ENCODE measurements around the gene IL3RA.
A peak's percentile ranks its signal among the peaks of the same experiment; 100 is the strongest.

The IL3RA gene

DNA sequence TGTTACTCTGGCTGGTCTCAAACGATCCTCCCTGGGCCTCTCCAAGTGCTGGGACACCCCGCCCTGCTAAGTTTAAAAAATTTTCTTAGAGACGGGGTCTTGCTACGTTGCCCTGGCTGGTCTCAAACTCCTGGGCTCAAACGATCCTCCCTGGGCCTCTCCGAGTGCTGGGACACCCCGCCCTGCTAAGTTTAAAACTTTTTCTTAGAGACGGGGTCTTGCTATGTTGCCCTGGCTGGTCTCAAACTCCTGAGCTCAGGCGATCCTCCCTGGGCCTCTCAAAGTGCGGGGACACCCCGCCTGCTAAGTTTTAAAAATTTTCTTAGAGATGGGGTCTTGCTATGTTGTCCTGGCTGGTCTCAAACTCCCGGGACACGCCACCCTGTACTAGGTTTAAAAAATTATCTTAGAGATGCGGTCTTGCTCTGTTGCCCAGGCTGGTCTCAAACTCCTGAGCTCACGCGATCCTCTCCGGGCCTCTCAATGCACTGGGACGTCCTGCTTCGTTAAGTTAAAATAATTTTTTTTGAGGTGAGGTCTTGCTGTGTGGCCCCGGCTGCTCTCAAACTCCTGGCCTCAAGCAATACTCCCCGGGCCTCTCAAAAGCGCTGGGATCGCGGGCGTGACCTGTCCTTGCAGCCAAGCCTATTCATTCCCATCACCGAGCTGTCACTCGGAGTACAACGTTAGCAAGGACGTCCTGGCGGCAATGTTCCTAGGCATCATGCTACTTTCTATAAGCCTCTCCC, 54.2 kb downstream of the IL3RA start:
- H3K4me3 ChIP-seq (ENCODE audit: low read depth, low read length) = peak overlapping the region; percentile 99
- in situ Hi-C loops (cut with HindIII; ENCODE audit: low sequenced_read_pairs) = no loop called here
- no peak for DNase-seq (ENCODE audit: low read depth)
- TF ChIP-seq, protein P1, sequence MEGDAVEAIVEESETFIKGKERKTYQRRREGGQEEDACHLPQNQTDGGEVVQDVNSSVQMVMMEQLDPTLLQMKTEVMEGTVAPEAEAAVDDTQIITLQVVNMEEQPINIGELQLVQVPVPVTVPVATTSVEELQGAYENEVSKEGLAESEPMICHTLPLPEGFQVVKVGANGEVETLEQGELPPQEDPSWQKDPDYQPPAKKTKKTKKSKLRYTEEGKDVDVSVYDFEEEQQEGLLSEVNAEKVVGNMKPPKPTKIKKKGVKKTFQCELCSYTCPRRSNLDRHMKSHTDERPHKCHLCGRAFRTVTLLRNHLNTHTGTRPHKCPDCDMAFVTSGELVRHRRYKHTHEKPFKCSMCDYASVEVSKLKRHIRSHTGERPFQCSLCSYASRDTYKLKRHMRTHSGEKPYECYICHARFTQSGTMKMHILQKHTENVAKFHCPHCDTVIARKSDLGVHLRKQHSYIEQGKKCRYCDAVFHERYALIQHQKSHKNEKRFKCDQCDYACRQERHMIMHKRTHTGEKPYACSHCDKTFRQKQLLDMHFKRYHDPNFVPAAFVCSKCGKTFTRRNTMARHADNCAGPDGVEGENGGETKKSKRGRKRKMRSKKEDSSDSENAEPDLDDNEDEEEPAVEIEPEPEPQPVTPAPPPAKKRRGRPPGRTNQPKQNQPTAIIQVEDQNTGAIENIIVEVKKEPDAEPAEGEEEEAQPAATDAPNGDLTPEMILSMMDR (IDR thresholded peaks at IDR 0.05; ENCODE audit: low read depth, low read length, missing control alignments) = no peak

DNA sequence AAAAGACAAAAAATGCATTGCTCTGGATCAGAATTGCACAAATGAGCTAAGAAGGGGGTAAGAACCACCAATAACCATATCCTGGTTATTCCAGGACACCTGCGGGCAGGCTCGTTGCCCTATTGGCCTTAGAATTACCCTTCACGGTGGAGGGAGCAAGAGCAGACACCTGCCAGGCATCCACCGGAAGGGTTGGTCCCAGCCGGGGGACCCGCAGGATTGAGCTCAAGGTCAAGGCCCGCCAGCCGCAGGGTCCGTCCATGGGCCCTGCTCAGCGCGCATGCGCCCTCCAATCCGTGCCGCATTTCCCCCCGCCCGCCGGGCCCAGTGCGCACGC, 54.8 kb downstream of the IL3RA start:
- in situ Hi-C loops (cut with HindIII; ENCODE audit: low sequenced_read_pairs) = no loop called here
- DNase-seq (ENCODE audit: low read depth) = no peak
- H3K4me3 ChIP-seq (ENCODE audit: low read depth, low read length) = peak overlapping the region; percentile 99
- TF ChIP-seq, protein P1 (IDR thresholded peaks at IDR 0.05; ENCODE audit: low read depth, low read length, missing control alignments) = no peak

DNA sequence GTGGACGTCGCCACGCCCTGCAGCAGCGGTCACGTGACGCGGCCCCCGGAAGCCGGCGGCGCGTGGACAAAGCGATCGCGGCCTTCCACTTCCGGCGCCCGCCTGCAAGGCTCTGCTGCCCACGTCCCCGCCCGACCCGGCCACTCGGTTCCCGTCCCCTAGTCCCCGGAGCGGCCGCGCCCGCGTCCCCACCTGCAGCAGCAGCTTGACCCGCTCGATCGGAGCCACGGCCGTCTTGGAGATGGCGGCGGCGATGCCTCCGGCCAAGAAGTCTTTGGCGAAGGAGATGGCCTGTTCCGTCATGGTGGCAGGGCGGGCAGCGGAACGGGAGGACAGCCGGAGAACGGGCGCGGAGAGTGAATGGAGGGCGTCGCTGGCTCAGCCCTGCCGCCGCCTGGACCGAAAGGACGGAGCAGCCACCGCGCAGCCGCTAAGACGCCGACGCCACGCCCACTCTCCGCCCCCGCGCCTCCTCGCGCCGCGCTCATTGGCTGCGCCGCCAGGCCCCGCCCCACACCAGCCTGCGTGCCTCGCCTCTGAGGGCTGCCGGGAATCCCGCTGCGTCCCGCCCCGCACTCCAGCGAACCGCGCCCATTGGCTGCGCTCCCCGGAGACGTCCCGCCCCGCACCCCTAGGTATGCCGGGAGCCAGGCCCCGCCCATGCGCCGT, 55.3 kb downstream of the IL3RA start, which contains the start of gene SLC25A6:
Gene SLC25A6, minus strand, starts transcription at position 407 of the 669 bp plus-strand sequence. Its CDS starts 104 bp downstream, at position 303.
- TF ChIP-seq, protein P1 (IDR thresholded peaks at IDR 0.05; ENCODE audit: low read depth, low read length, missing control alignments) = no peak
- peak within 1 kb of the TSS; percentile 99 for H3K4me3 ChIP-seq (ENCODE audit: low read depth, low read length)
- in situ Hi-C loops (cut with HindIII; ENCODE audit: low sequenced_read_pairs) = no loop called here
- DNase-seq (ENCODE audit: low read depth) = peak; percentile 92

DNA sequence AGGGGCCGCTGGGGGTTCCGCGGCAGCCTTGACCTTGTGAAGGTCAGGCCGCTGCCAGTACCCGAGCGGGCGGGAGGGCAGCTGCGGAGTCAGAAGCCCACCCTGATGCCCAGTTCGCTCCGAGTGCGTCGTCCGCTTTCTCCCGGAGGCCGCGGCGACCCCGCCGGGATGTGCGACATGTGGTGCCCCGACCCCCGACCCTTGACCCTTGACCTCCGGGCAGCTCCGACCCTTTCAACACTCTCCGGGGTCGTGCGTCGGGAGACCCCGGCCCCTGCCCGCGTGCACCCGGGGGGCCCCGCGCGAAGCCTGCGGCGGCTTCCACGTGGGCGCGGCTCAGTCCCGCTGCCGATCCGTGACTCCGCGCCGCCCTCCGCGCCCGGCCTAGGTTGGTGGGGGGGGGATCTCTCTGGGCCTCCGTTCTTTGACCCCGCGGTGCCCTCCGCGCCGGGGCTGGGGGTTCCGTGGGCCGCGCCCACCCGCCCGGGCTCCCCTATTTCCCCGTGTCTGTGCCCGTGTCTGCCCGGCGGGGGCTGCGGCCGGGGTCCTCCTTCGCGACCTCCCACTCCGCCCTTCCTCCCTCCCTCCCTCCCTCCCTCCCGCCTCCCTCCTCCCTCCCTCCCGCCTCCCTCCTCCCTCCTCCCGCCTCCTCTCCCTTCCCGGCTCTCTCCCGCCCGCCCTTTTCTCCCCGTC, 55.9 kb downstream of the IL3RA start:
- in situ Hi-C loops (cut with HindIII; ENCODE audit: low sequenced_read_pairs) = no loop called here
- DNase-seq (ENCODE audit: low read depth) = peak; percentile 27
- H3K4me3 ChIP-seq (ENCODE audit: low read depth, low read length) = peak overlapping the region; percentile 99
- TF ChIP-seq, protein P1 (IDR thresholded peaks at IDR 0.05; ENCODE audit: low read depth, low read length, missing control alignments) = no peak

DNA sequence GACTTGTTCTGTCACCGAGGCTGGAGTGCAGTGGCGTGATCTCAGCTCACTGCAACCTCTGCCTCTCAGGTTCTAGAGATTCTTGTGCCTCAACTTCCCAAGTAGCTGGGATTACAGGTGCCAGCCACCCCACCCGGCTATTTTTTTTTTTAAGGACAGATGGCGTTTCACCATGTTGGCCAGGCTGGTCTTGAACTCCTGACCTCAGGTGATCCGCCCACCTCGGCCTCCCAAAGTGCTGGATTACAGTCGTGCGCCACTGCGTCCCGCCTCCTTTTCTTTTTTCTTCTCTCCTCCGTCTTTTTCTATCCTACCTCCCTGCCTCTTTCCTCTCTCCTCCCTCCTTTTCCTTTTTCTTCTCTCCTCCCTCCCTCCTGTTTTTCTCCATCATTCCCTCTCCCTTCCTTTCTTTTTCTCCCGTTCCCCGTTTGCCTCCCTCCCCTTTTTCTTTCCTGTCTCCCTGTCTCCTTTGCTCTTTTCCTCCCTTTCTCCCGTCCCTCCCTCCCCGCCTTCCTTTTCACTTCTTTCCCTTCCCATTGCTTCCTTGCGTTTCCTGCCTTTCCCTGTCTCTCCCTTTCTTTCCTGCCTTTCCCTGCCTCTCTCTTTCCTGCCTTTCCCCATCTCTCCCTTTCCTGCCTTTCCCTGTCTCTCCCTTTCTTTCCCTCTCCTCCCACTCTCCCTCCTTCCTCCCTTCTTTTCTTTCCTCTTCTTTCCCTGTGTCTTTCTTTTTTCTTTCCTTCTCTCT, 57.5 kb downstream of the IL3RA start:
- no peak for DNase-seq (ENCODE audit: low read depth)
- in situ Hi-C loops (cut with HindIII; ENCODE audit: low sequenced_read_pairs) = no loop called here
- TF ChIP-seq, protein P1 (IDR thresholded peaks at IDR 0.05; ENCODE audit: low read depth, low read length, missing control alignments) = no peak
- no peak overlapping the region for H3K4me3 ChIP-seq (ENCODE audit: low read depth, low read length)
